Mesothelial cell of epicardium (in vitro differentiated cells): ENCODE data around the gene ATP8B1. TPM values are rescaled to one million over a fixed set of nuclear protein-coding genes. Genes with fewer than 3 reads are reported as not detected.

Source experiments
- DNase-seq, 2 experiments: peaks; one replicate each; pipeline ENCODE4 v3.0.0; 2021; ENCODE audit warnings: low spot score in 2 of 2; ENCODE audit not compliant: unreplicated experiment in 2 of 2
- H3K27ac Mint-ChIP-seq: 2 replicates; pipeline ENCODE4 v1.8.0; 2021; ENCODE audit warnings: mixed read lengths
- H3K27me3 Mint-ChIP-seq: 2 replicates; pipeline ENCODE4 v1.8.0; 2021; ENCODE audit warnings: low read depth, mixed read lengths
- H3K36me3 Mint-ChIP-seq: 2 replicates; pipeline ENCODE4 v1.8.0; 2021; ENCODE audit warnings: mixed read lengths
- H3K4me1 Mint-ChIP-seq: 2 replicates; pipeline ENCODE4 v1.8.0; 2021; ENCODE audit warnings: mixed read lengths
- H3K4me3 Mint-ChIP-seq: 2 replicates; pipeline ENCODE4 v1.8.0; 2021; ENCODE audit warnings: mild to moderate bottlenecking, moderate library complexity, mixed read lengths
- H3K9me3 Mint-ChIP-seq: 2 replicates; pipeline ENCODE4 v1.8.0; 2021; ENCODE audit warnings: mixed read lengths
- CTCF ChIP-seq: fragments of 200-600 bp; sonication (generic); IDR thresholded peaks from one replicate; pipeline ENCODE4 v1.5.0; 2021; ENCODE audit warnings: antibody characterized with exemption; ENCODE audit not compliant: unreplicated experiment
- total RNA-seq: library from RNA; stranded (reverse); gene quantifications from 3 replicates; pipeline ENCODE4 v1.2.1, GENCODE V29; 2021

Gene ATP8B1
- total RNA-seq, 1 donor from 2014 or later, result 14.1 TPM

- Mint-ChIP-seq H3K27me3 (peaks cover 13% of the 10 kb centered on the region), H3K27ac (no peak overlapping the region), H3K9me3 (peaks cover 14% of the 10 kb centered on the region), H3K4me3 (no peak overlapping the region), H3K4me1 (peaks cover 10% of the 10 kb centered on the region), H3K36me3 (peaks cover 8% of the 10 kb centered on the region)
- TF ChIP-seq CTCF, result no peak
- DNase-seq, result no peak
Observed at GRCh38 chr18:57809190-57809589, 6.1 kb upstream of the ATP8B1 start.

GRCh38 chr18:57807336-57808117 is 4.4 kb upstream of the ATP8B1 start:
- Mint-ChIP-seq H3K4me1 (peaks cover 16% of the 10 kb centered on the region), H3K36me3 (no peaks in the 10 kb centered on the region), H3K27me3 (peaks cover 21% of the 10 kb centered on the region), H3K4me3 (no peak overlapping the region), H3K9me3 (peaks cover 5% of the 10 kb centered on the region), H3K27ac (no peak overlapping the region)
- DNase-seq, result no peak
- no peak for TF ChIP-seq CTCF

- Mint-ChIP-seq H3K9me3 (peaks cover 5% of the 10 kb centered on the region), H3K36me3 (no peaks in the 10 kb centered on the region), H3K4me3 (no peak overlapping the region), H3K4me1 (peaks cover 18% of the 10 kb centered on the region), H3K27ac (no peak overlapping the region), H3K27me3 (peaks cover 27% of the 10 kb centered on the region)
- no peak for TF ChIP-seq CTCF
- DNase-seq, result no peak
Observed at GRCh38 chr18:57806978-57807285, 3.8 kb upstream of the ATP8B1 start.

- no peak for TF ChIP-seq CTCF
- peaks cover 33% of the 10 kb centered on the region for H3K27me3 Mint-ChIP-seq
- no peaks in the 10 kb centered on the region for H3K36me3 Mint-ChIP-seq
- no peak overlapping the region for H3K27ac Mint-ChIP-seq
- no peak overlapping the region for H3K4me3 Mint-ChIP-seq
- H3K9me3 Mint-ChIP-seq, result peaks cover 3% of the 10 kb centered on the region
- no peak for DNase-seq
- H3K4me1 Mint-ChIP-seq, result peaks cover 22% of the 10 kb centered on the region
Observed at GRCh38 chr18:57806201-57806977, 3.3 kb upstream of the ATP8B1 start.

- Mint-ChIP-seq H3K36me3 (no peaks in the 10 kb centered on the region), H3K4me3 (no peak overlapping the region), H3K9me3 (no peaks in the 10 kb centered on the region), H3K27ac (no peak overlapping the region), H3K27me3 (peaks cover 42% of the 10 kb centered on the region), H3K4me1 (peaks cover 31% of the 10 kb centered on the region)
- TF ChIP-seq CTCF, result no peak
- DNase-seq, result no peak
Observed at GRCh38 chr18:57805117-57805516, 2.0 kb upstream of the ATP8B1 start.
